ENCODE measurements around the gene WASF3. TPM values are rescaled to one million over a fixed set of nuclear protein-coding genes. Genes with fewer than 3 reads are reported as not detected.

Gene WASF3
- total and polyA plus RNA-seq, 2 experiments from 2014 or later = 9.9 to 20.7 TPM

GRCh38 chr13:26523007-26523406 is 34.5 kb upstream of the WASF3 start:
- Mint-ChIP-seq H3K4me1 (peaks cover 27% of the 10 kb centered on the region), H3K36me3 (ENCODE audit: low read depth) (no peaks in the 10 kb centered on the region), H3K4me3 (no peak overlapping the region), H3K9me3 (no peaks in the 10 kb centered on the region), H3K27me3 (ENCODE audit: insufficient read depth, low read depth, poor library complexity) (peaks cover 6% of the 10 kb centered on the region), H3K27ac (no peak overlapping the region)
- no peak overlapping the region for H3K27ac ChIP-seq (ENCODE audit: low read depth)
- no peaks in the 10 kb centered on the region for H3K79me2 ChIP-seq (replicated peaks; ENCODE audit: insufficient read depth)
- no peaks in the 10 kb centered on the region for H4K20me1 ChIP-seq (replicated peaks; ENCODE audit: insufficient read depth)
- TF ChIP-seq REST (IDR thresholded peaks at IDR 0.05; ENCODE audit: unreplicated experiment) (no peak), STAT1 (IDR thresholded peaks at IDR 0.05; ENCODE audit: unreplicated experiment) (no peak), ZNF462 (CRISPR knock-in tag; IDR thresholded peaks at IDR 0.05) (no peak), POLR2AphosphoS5 (IDR thresholded peaks at IDR 0.05; ENCODE audit: low read depth) (no peak), CREB1 (CRISPR knock-in tag; IDR thresholded peaks at IDR 0.05; ENCODE audit: low read depth) (no peak), ZNF331 (CRISPR knock-in tag; IDR thresholded peaks at IDR 0.05; ENCODE audit: low read depth) (no peak), ETS1 (IDR thresholded peaks at IDR 0.05) (no peak), ZNF114 (CRISPR knock-in tag; IDR thresholded peaks at IDR 0.05) (no peak), EZH2phosphoT487 (IDR thresholded peaks at IDR 0.05; ENCODE audit: unreplicated experiment) (no peak), EZH2 (IDR thresholded peaks at IDR 0.05; ENCODE audit: low read depth, unreplicated experiment) (no peak), NANOG (IDR thresholded peaks at IDR 0.05; ENCODE audit: borderline replicate concordance) (no peak), JUNB (IDR thresholded peaks at IDR 0.05; ENCODE audit: unreplicated experiment) (no peak), CTCF (conservative IDR thresholded peaks at IDR 0.05; ENCODE audit: low read depth in 2 of 2) (no peak)
- H3K4me1 ChIP-seq (ENCODE audit: insufficient read depth) = peaks cover 13% of the 10 kb centered on the region
- H3F3A ChIP-seq (replicated peaks; ENCODE audit: low read depth) = no peaks in the 10 kb centered on the region
- H3K4me3 ChIP-seq = no peak overlapping the region
- no peak overlapping the region for H3K4me2 ChIP-seq
- no peaks in the 10 kb centered on the region for H3K36me3 ChIP-seq (ENCODE audit: insufficient read depth)
- ATAC-seq = no peak
- H2AFZ ChIP-seq = peak overlapping the region; percentile 47; the same call in 1 of the 2 replicates
- no peaks in the 10 kb centered on the region for H3K27me3 ChIP-seq (ENCODE audit: insufficient read depth)
- no peak for DNase-seq (ENCODE audit: low spot score)
- H3K9me2 ChIP-seq (ENCODE audit: insufficient read depth) = no peaks in the 10 kb centered on the region

Data from GM23338 (cell line).